GM12873 (cell line): ENCODE measurements around the gene TSPO2.

ENCODE experiments used
- CTCF ChIP-seq: IDR thresholded peaks from 2 replicates; pipeline ENCODE4 v1.5.1; 2012; ENCODE audit warnings: low read depth, mild to moderate bottlenecking, moderate library complexity, low read length, control low read depth; ENCODE audit not compliant: insufficient read depth; ENCODE audit errors: missing control alignments

The TSPO2 gene

DNA sequence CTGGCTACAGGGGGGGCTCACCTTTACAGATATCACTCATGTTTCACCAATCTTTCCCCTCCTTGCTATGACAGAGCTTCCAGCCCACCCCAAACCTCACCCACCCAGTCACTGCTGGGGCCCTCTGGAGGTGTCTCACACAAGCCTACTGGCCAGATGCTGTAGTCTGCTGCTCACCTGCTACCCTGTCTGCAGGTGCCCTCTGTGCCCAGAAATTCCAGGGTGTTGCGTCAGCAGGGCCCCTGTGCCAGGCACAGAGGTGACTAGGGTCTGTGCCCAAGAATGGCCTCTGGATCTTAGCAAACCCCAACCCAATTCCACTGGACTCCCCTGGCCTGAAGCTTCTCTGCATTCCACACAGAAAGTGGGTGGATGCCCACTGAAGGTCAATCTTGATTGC, 24.6 kb upstream of the TSPO2 start:
- TF ChIP-seq CTCF, result no peak

- TF ChIP-seq CTCF, result no peak
Observed at GRCh38 chr6:41021832-41022231, 20.4 kb upstream of the TSPO2 start.

- TF ChIP-seq CTCF, result no peak
Observed at GRCh38 chr6:41022294-41022693, 20.0 kb upstream of the TSPO2 start.

- no peak for TF ChIP-seq CTCF
Observed at GRCh38 chr6:41023114-41023513, 19.2 kb upstream of the TSPO2 start.

DNA sequence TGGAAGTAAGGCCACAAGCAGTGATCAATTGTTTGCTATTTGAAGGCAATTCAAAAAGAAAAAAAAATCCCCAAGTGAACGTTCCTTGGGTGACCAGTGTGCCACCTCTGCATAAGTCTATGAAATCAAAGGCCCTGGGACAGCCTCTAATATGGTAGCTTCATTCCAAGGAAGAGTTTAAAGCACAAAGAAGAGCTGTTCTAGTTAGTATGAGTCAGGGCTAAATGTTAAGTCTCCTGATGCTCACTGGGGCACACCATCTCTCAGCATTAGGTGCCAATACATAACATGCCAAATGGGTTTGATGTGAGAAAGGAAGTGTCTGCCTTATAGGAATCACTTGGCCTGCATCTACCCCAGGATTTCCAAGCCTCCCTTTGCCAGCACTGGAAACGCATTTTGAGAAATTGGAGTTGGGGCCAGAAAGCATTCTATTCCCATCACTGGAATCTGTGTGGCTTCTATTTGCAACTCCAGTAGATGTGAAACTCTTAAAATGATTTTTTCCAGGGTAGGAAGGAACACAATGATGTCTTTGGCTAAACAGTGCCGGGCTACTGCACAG, 16.2 kb upstream of the TSPO2 start:
- no peak for TF ChIP-seq CTCF

DNA sequence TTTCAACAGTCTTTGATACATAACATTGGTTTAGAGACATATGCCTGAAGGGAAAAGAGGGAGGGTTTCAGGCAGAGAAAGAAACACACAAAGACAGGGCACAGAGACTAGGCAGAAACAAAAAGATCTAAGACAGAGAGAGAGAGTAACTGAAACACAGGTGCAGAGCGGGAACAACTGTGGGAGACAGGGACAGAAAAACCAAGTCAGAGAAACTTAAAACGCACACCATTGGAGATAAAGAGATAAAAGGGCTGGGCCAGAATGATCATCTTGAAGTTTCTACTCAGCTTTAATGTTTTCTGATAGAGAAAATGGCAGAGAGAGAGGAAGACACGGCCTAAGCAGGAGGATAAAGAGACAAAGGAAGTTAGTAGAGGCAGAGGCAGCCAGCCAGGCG, 15.0 kb upstream of the TSPO2 start:
- TF ChIP-seq CTCF, result no peak

GRCh38 chr6:41027799-41028560, 14.3 kb upstream of the TSPO2 start:
- peak; percentile 96 for TF ChIP-seq CTCF
